Neural cell (in vitro differentiated cells): ENCODE results near the gene USP34. TPM values are rescaled to one million over a fixed set of nuclear protein-coding genes. Genes with fewer than 3 reads are reported as not detected.
A peak's percentile ranks its signal among the peaks of the same experiment; 100 is the strongest.

Experiments used
- H2AFZ ChIP-seq: fragments of 200-600, 300-800 bp; sonication (generic), shearing (Covaris generic); 2 replicates; pipeline ENCODE4 v1.6.0; 2014; ENCODE audit warnings: low read depth, mild to moderate bottlenecking, antibody characterized with exemption, low read length, moderate library complexity
- H3F3A ChIP-seq: fragments of 200-600 bp; shearing (Covaris generic); 2 replicates; pipeline ENCODE4 v1.6.1; 2016; ENCODE audit warnings: mild to moderate bottlenecking, moderate library complexity, mixed read lengths, antibody characterized with exemption, low read length; ENCODE audit not compliant: insufficient read depth, poor library complexity, severe bottlenecking
- H3K27ac ChIP-seq: fragments of 200-600, 300-800 bp; sonication (generic), shearing (Covaris generic); 2 replicates; pipeline ENCODE4 v1.5.1; 2014; ENCODE audit warnings: mild to moderate bottlenecking, low read length, moderate library complexity
- H3K27me3 ChIP-seq: fragments of 300-800, 200-600 bp; sonication (generic), shearing (Covaris generic); 2 replicates; pipeline ENCODE4 v1.6.0; 2014; ENCODE audit warnings: mild to moderate bottlenecking, low read depth, low read length, moderate library complexity; ENCODE audit not compliant: insufficient read depth
- H3K36me3 ChIP-seq: fragments of 300-800, 200-600 bp; sonication (generic), shearing (Covaris generic); 2 replicates; pipeline ENCODE4 v1.5.1; 2014; ENCODE audit warnings: mild to moderate bottlenecking, antibody characterized with exemption, low read length, moderate library complexity; ENCODE audit not compliant: insufficient read depth
- H3K4me2 ChIP-seq: fragments of 300-800, 200-600 bp; sonication (generic), shearing (Covaris generic); 2 replicates; pipeline ENCODE4 v1.6.0; 2014; ENCODE audit warnings: mild to moderate bottlenecking, low read length
- H3K4me3 ChIP-seq: fragments of 300-800, 200-600 bp; sonication (generic), shearing (Covaris generic); 2 replicates; pipeline ENCODE4 v1.5.1; 2014; ENCODE audit warnings: mild to moderate bottlenecking, low read length, moderate library complexity
- H3K79me2 ChIP-seq: fragments of 200-600 bp; shearing (Covaris generic); replicated peaks from 2 replicates; pipeline ENCODE4 v1.6.0; 2014; ENCODE audit warnings: mild to moderate bottlenecking, low read length, moderate library complexity; ENCODE audit not compliant: insufficient read depth
- H3K9ac ChIP-seq: fragments of 300-800, 200-600 bp; sonication (generic), shearing (Covaris generic); 2 replicates; pipeline ENCODE4 v1.6.1; 2016; ENCODE audit warnings: mild to moderate bottlenecking, low read length, mixed read lengths
- H3K9me2 ChIP-seq: fragments of 200-600 bp; shearing (Covaris generic); 2 replicates; pipeline ENCODE4 v1.6.1; 2016; ENCODE audit warnings: mild to moderate bottlenecking, low read length, mixed read lengths; ENCODE audit not compliant: insufficient read depth
- H3K9me3 ChIP-seq: fragments of 200-600, 300-800 bp; sonication (generic), shearing (Covaris generic); 2 replicates; pipeline ENCODE4 v1.6.1; 2016; ENCODE audit warnings: mild to moderate bottlenecking, mixed run types, low read length, moderate library complexity, mixed read lengths
- H4K20me1 ChIP-seq: fragments of 200-600 bp; shearing (Covaris generic); 2 replicates; pipeline ENCODE4 v1.6.1; 2016; ENCODE audit warnings: mild to moderate bottlenecking, mixed run types; ENCODE audit not compliant: insufficient read depth
- EP300 ChIP-seq: fragments of 450-650 bp; conservative IDR thresholded peaks from 2 replicates; pipeline ENCODE4 v1.6.1; 2014; ENCODE audit warnings: antibody characterized with exemption, mild to moderate bottlenecking, moderate library complexity; ENCODE audit not compliant: poor library complexity, severe bottlenecking
- EZH2 ChIP-seq: fragments of 200-600, 300-800 bp; shearing (Covaris generic), sonication (generic); IDR thresholded peaks from 2 replicates; pipeline ENCODE4 v1.6.1; 2014; ENCODE audit warnings: antibody characterized with exemption, low read length, borderline replicate concordance, mild to moderate bottlenecking; ENCODE audit not compliant: insufficient read depth, poor library complexity, severe bottlenecking
- MXI1 ChIP-seq: fragments of 450-650 bp; conservative IDR thresholded peaks from 2 replicates; pipeline ENCODE4 v1.6.1; 2014; ENCODE audit warnings: antibody characterized with exemption, mild to moderate bottlenecking; ENCODE audit not compliant: poor library complexity, severe bottlenecking
- POLR2AphosphoS5 ChIP-seq: IDR thresholded peaks from 2 replicates; pipeline ENCODE4 v1.6.1; 2012
- RAD21 ChIP-seq: fragments of 450-650 bp; conservative IDR thresholded peaks from 2 replicates; pipeline ENCODE4 v1.6.1; 2014; ENCODE audit warnings: antibody characterized with exemption, mild to moderate bottlenecking, moderate library complexity
- SMC3 ChIP-seq: fragments of 450-650 bp; conservative IDR thresholded peaks from 2 replicates; pipeline ENCODE4 v1.6.1; 2014; ENCODE audit warnings: antibody characterized with exemption, mild to moderate bottlenecking, moderate library complexity; ENCODE audit not compliant: poor library complexity
- TAF1 ChIP-seq: IDR thresholded peaks from 2 replicates; pipeline ENCODE4 v1.6.1; 2012; ENCODE audit warnings: low read depth
- polyA plus RNA-seq: library from polyadenylated mRNA; depleted of rRNA; stranded (reverse); fragments of >200 nt; gene quantifications from 2 replicates; pipeline ENCODE4 v1.2.3, GENCODE V29; 2014
- TF ChIP-seq, protein P1 (sequence below): fragments of 450-650 bp; IDR thresholded peaks from 2 replicates; pipeline ENCODE4 v1.5.1; 2014; ENCODE audit warnings: antibody characterized with exemption, mild to moderate bottlenecking, moderate library complexity; ENCODE audit not compliant: poor library complexity, severe bottlenecking
- TF ChIP-seq, protein P2 (sequence below): IDR thresholded peaks from 2 replicates; pipeline ENCODE4 v1.6.1; 2012; ENCODE audit warnings: borderline replicate concordance

The USP34 gene
- polyA plus RNA-seq, 1 donor from 2014 or later, result 87.9 TPM

DNA sequence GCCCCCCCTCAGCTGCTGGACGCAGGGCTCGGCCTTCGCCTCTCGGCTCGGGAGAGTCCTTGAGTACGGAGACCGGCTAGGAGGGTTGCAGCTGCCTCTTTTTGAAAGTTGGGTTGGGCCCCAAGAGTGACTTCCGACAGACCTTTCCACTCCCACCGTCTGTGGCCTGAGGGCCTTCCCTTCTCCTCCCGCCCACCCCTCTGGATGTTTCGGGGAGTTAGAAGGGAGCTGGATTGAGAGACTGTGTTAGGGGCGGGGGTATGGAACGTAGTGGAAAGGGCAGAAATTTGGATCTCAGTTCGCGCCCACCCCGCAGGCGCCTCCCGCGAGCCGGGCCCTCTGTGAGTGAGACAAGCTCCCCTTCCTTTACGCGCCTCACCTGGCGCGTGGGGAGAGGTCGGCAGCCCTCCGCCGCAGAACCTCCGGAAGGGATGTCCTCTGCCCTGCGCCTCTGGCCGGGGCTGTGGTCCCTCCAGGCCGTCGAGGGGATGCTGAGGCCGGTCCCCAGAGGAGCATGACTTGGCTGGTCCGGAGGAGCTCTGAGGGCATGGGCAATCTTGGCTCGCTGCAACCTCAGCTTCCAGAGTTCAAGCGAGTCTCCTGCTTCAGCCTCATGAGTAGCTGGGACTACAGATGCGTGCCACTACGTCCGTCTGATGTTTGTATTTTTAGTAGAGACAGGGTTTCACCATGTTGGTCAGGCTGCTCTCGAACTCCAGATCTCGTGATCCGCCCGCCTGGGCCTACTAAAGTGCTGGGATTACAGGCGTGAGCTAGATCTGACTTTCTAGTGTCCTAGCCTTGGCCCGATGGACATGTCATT, 292.9 kb downstream of the USP34 start:
- Histone ChIP-seq H2AFZ (peak overlapping the region; percentile 56), H3K27me3 (no peaks in the 10 kb centered on the region), H3K9me3 (no peaks in the 10 kb centered on the region), H3K27ac (peak overlapping the region; percentile 42), H4K20me1 (no peaks in the 10 kb centered on the region), H3F3A (no peaks in the 10 kb centered on the region), H3K4me2 (peak overlapping the region; percentile 73), H3K4me3 (peak overlapping the region; percentile 93), H3K36me3 (no peaks in the 10 kb centered on the region), H3K9ac (peak overlapping the region; percentile 83), H3K9me2 (no peaks in the 10 kb centered on the region), H3K79me2 (no peaks in the 10 kb centered on the region)
- TF ChIP-seq EZH2 (no peak), RAD21 (no peak), POLR2AphosphoS5 (no peak), SMC3 (no peak), TAF1 (no peak), MXI1 (no peak), EP300 (no peak)
- TF ChIP-seq, protein P1, sequence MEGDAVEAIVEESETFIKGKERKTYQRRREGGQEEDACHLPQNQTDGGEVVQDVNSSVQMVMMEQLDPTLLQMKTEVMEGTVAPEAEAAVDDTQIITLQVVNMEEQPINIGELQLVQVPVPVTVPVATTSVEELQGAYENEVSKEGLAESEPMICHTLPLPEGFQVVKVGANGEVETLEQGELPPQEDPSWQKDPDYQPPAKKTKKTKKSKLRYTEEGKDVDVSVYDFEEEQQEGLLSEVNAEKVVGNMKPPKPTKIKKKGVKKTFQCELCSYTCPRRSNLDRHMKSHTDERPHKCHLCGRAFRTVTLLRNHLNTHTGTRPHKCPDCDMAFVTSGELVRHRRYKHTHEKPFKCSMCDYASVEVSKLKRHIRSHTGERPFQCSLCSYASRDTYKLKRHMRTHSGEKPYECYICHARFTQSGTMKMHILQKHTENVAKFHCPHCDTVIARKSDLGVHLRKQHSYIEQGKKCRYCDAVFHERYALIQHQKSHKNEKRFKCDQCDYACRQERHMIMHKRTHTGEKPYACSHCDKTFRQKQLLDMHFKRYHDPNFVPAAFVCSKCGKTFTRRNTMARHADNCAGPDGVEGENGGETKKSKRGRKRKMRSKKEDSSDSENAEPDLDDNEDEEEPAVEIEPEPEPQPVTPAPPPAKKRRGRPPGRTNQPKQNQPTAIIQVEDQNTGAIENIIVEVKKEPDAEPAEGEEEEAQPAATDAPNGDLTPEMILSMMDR, result no peak
- TF ChIP-seq, protein P2, sequence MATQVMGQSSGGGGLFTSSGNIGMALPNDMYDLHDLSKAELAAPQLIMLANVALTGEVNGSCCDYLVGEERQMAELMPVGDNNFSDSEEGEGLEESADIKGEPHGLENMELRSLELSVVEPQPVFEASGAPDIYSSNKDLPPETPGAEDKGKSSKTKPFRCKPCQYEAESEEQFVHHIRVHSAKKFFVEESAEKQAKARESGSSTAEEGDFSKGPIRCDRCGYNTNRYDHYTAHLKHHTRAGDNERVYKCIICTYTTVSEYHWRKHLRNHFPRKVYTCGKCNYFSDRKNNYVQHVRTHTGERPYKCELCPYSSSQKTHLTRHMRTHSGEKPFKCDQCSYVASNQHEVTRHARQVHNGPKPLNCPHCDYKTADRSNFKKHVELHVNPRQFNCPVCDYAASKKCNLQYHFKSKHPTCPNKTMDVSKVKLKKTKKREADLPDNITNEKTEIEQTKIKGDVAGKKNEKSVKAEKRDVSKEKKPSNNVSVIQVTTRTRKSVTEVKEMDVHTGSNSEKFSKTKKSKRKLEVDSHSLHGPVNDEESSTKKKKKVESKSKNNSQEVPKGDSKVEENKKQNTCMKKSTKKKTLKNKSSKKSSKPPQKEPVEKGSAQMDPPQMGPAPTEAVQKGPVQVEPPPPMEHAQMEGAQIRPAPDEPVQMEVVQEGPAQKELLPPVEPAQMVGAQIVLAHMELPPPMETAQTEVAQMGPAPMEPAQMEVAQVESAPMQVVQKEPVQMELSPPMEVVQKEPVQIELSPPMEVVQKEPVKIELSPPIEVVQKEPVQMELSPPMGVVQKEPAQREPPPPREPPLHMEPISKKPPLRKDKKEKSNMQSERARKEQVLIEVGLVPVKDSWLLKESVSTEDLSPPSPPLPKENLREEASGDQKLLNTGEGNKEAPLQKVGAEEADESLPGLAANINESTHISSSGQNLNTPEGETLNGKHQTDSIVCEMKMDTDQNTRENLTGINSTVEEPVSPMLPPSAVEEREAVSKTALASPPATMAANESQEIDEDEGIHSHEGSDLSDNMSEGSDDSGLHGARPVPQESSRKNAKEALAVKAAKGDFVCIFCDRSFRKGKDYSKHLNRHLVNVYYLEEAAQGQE, result no peak

DNA sequence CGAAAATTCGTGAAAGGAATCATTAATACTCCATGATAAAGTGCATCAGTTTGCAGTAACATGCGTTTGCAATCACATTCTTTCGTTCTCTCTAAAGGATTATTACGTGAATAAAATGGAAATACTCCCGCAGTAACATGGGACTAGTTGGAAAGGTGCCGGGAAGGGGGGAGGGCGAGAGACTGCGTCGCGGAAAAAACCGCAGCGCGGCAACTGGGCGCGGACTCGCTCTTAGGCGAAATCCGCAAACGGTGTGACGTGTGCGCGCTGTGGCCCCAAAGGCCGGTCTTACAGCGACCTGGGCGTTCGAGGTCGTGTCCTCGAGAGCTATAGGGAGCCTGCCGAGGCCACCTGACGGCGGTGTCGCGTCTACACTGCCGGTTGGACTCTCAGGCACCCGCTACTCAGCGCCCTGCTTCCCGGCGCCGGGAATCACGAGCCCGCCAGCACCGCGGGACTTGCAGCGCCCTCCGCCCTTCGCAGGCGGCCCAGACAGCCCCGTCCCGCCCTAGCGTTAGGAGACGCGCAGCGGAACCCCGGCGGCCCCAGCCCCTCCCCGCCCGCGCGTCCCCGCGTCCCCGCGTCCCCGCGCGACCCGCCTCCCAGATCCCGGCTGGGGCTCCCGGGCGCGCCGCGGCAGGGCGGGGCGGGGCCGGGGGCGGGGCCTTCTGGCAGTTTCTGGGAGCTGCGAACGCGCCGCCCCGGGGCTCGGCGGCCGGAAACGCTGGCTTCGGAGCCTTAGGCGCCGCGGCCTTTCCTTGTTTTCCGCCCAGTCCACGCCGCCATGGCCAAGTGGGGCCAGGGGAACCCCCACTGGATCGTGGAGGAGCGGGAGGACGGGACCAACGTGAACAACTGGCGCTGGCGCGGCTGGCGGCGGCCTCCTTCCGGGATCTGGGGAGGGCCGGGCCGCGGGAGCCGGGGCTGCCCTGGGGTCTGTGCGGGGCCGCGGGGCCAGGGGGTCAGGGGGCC, 293.8 kb downstream of the USP34 start:
- Histone ChIP-seq H3K79me2 (no peaks in the 10 kb centered on the region), H2AFZ (peak overlapping the region; percentile 96), H3K27me3 (no peaks in the 10 kb centered on the region), H3K9me2 (no peaks in the 10 kb centered on the region), H3K9me3 (no peaks in the 10 kb centered on the region), H3F3A (no peaks in the 10 kb centered on the region), H3K27ac (peak overlapping the region; percentile 72), H3K36me3 (no peaks in the 10 kb centered on the region), H3K4me3 (peak overlapping the region; percentile 93), H4K20me1 (no peaks in the 10 kb centered on the region), H3K4me2 (peak overlapping the region; percentile 73), H3K9ac (peak overlapping the region; percentile 83)
- TF ChIP-seq EP300 (peak; percentile 39), SMC3 (peak; percentile 51), RAD21 (peak; percentile 44), TAF1 (no peak), POLR2AphosphoS5 (peak; percentile 70), MXI1 (peak; percentile 68), EZH2 (no peak)
- TF ChIP-seq, protein P1, result peak; percentile 43
- TF ChIP-seq, protein P2, result peak; percentile 61
